ENCODE data around the gene MAF.

DNA sequence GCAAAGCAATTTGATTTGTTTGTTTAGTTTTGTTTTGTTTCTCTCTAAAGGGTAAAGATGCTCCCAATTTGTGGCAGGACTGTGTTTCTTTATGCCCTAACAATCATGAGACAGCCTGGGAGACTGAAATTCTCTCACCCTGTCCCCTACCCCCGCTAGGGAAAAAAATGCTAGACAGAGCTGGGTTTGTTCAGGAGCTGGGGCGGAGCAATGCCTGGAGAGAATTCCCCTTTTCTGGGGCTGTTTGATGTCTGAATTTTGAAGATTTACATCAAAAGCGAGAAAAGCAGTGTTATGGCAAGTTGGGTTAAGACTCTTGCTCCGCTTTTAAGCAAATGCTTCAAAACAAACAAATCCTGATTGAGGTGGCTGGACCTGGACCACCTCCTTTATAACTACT, 8.4 kb downstream of the MAF start:
- TF ChIP-seq, protein P1, sequence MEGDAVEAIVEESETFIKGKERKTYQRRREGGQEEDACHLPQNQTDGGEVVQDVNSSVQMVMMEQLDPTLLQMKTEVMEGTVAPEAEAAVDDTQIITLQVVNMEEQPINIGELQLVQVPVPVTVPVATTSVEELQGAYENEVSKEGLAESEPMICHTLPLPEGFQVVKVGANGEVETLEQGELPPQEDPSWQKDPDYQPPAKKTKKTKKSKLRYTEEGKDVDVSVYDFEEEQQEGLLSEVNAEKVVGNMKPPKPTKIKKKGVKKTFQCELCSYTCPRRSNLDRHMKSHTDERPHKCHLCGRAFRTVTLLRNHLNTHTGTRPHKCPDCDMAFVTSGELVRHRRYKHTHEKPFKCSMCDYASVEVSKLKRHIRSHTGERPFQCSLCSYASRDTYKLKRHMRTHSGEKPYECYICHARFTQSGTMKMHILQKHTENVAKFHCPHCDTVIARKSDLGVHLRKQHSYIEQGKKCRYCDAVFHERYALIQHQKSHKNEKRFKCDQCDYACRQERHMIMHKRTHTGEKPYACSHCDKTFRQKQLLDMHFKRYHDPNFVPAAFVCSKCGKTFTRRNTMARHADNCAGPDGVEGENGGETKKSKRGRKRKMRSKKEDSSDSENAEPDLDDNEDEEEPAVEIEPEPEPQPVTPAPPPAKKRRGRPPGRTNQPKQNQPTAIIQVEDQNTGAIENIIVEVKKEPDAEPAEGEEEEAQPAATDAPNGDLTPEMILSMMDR (conservative IDR thresholded peaks at IDR 0.05), result no peak
- no peak for TF ChIP-seq EZH2 (IDR thresholded peaks at IDR 0.05; ENCODE audit: low read depth)
